ENCODE results near the gene C1GALT1. TPM values are rescaled to one million over a fixed set of nuclear protein-coding genes. Genes with fewer than 3 reads are reported as not detected.

The C1GALT1 gene
- total and polyA plus RNA-seq, 2 donors (not counting 1 experiment from before 2014, with no cell fraction given): 12.4 to 66.8 TPM

GRCh38 chr7:7165372-7165771 lies 17.0 kb upstream of the C1GALT1 start:
- Histone ChIP-seq H3K27me3 (replicated peaks in 1 of 4; ENCODE audit: control extremely low read depth in 1 of 4, control insufficient read depth in 3 of 4, insufficient read depth in 4 of 4, low read length in 3 of 4) (no peaks in the 10 kb centered on the region), H4K20me1 (ENCODE audit: control insufficient read depth, insufficient read depth, low read length, poor library complexity, severe bottlenecking) (peaks cover 24% of the 10 kb centered on the region), H3K27ac (ENCODE audit: low read length in 2 of 2) (no peak overlapping the region), H3K36me3 (replicated peaks in 1 of 2; ENCODE audit: control extremely low read depth in 1 of 2, control insufficient read depth in 1 of 2, extremely low read depth in 1 of 2, insufficient read depth in 2 of 2, low read length in 1 of 2) (peaks cover 17 to 57% of the 10 kb centered on the region in 2 experiments), H3K4me3 (ENCODE audit: control extremely low read depth in 1 of 5, extremely low read depth in 1 of 5, insufficient read depth in 1 of 5, low read depth in 2 of 5, low read length in 4 of 5) (no peak overlapping the region), H3K79me2 (ENCODE audit: control insufficient read depth, insufficient read depth, low read length) (peaks cover 77% of the 10 kb centered on the region), H2AFZ (ENCODE audit: insufficient read depth, low read depth, low read length, poor library complexity, severe bottlenecking) (no peak overlapping the region), H3K4me1 (ENCODE audit: control insufficient read depth in 2 of 2, insufficient read depth in 2 of 2, low read length in 2 of 2) (peaks cover 20 to 31% of the 10 kb centered on the region in 2 donors), H3K9me3 (ENCODE audit: control extremely low read depth in 1 of 3, control insufficient read depth in 2 of 3, insufficient read depth in 1 of 3, low read length in 2 of 3) (peaks cover 1 to 7% (median 2%) of the 10 kb centered on the region in 3 donors), H3K9ac (ENCODE audit: low read length) (no peak overlapping the region), H3K4me2 (replicated peaks; ENCODE audit: low read depth, low read length, poor library complexity, severe bottlenecking) (peak overlapping the region; percentile 2)
- no peaks in the 10 kb centered on the region for H3K27me3 Mint-ChIP-seq
- H3K4me3 Mint-ChIP-seq: no peak overlapping the region
- ChIA-PET CTCF (interaction anchor here (2.0 to 2.2 kb wide), 2 partner anchors 11 to 16 kb away, joined by 6 to 9 read pairs; partner anchors contain the start of gene C1GALT1), POLR2A (no interaction called here)
- no CpG with 5 or more reads among the region's 3 CpGs for WGBS (ENCODE audit: insufficient coverage)
- DNase-seq: no peak
- TF ChIP-seq CTCF (IDR thresholded peaks at IDR 0.05) (no peak), EZH2 (IDR thresholded peaks at IDR 0.05; ENCODE audit: borderline replicate concordance, insufficient read depth, low read depth, low read length, poor library complexity, severe bottlenecking) (no peak)
- H3K27ac Mint-ChIP-seq: no peak overlapping the region
- ATAC-seq (ENCODE audit: low read depth): no peak
- intact Hi-C loops (cut with micrococcal nuclease): no loop called here
- no peaks in the 10 kb centered on the region for H3K9me3 Mint-ChIP-seq (ENCODE audit: insufficient read depth)
- peaks cover 49% of the 10 kb centered on the region for H3K4me1 Mint-ChIP-seq

- Histone ChIP-seq H3K36me3 (replicated peaks in 1 of 2; ENCODE audit: control extremely low read depth in 1 of 2, control insufficient read depth in 1 of 2, extremely low read depth in 1 of 2, insufficient read depth in 2 of 2, low read length in 1 of 2) (peaks cover 17 to 54% of the 10 kb centered on the region in 2 experiments), H2AFZ (ENCODE audit: insufficient read depth, low read depth, low read length, poor library complexity, severe bottlenecking) (no peak overlapping the region), H4K20me1 (ENCODE audit: control insufficient read depth, insufficient read depth, low read length, poor library complexity, severe bottlenecking) (peaks cover 24% of the 10 kb centered on the region), H3K4me1 (ENCODE audit: control insufficient read depth in 2 of 2, insufficient read depth in 2 of 2, low read length in 2 of 2) (peaks cover 12 to 21% of the 10 kb centered on the region in 2 donors), H3K27ac (ENCODE audit: low read length in 2 of 2) (peak overlapping the region in 1 of 2 donors; percentile 26), H3K9me3 (ENCODE audit: control extremely low read depth in 1 of 3, control insufficient read depth in 2 of 3, insufficient read depth in 1 of 3, low read length in 2 of 3) (peaks cover 5 to 12% (median 6%) of the 10 kb centered on the region in 3 donors), H3K79me2 (ENCODE audit: control insufficient read depth, insufficient read depth, low read length) (peaks cover 75% of the 10 kb centered on the region), H3K9ac (ENCODE audit: low read length) (no peak overlapping the region), H3K4me3 (ENCODE audit: control extremely low read depth in 1 of 5, extremely low read depth in 1 of 5, insufficient read depth in 1 of 5, low read depth in 2 of 5, low read length in 4 of 5) (no peak overlapping the region), H3K4me2 (replicated peaks; ENCODE audit: low read depth, low read length, poor library complexity, severe bottlenecking) (no peak overlapping the region), H3K27me3 (replicated peaks in 1 of 4; ENCODE audit: control extremely low read depth in 1 of 4, control insufficient read depth in 3 of 4, insufficient read depth in 4 of 4, low read length in 3 of 4) (no peaks in the 10 kb centered on the region)
- Mint-ChIP-seq H3K27ac (no peak overlapping the region), H3K4me3 (no peak overlapping the region), H3K9me3 (ENCODE audit: insufficient read depth) (peaks cover 6% of the 10 kb centered on the region), H3K27me3 (no peaks in the 10 kb centered on the region), H3K4me1 (peaks cover 43% of the 10 kb centered on the region)
- no peak for TF ChIP-seq EZH2 (IDR thresholded peaks at IDR 0.05; ENCODE audit: borderline replicate concordance, insufficient read depth, low read depth, low read length, poor library complexity, severe bottlenecking)
- TF ChIP-seq CTCF (IDR thresholded peaks at IDR 0.05): no peak
- ATAC-seq (ENCODE audit: low read depth): no peak
- intact Hi-C loops (cut with micrococcal nuclease): no loop called here
- ChIA-PET CTCF (interaction anchor here (3.0 kb wide), 1 partner anchor 16 kb away, joined by 8 read pairs; the partner anchor contains the start of gene C1GALT1), POLR2A (no interaction called here)
- WGBS (ENCODE audit: insufficient coverage): no CpG with 5 or more reads among the region's 3 CpGs
- no peak for DNase-seq
These were observed 16.0 kb upstream of the C1GALT1 start for GRCh38 chr7:7166318-7166717.
